CD4-positive, CD25-positive, alpha-beta regulatory T cell (primary cell): ENCODE measurements around the gene CAMTA1. TPM values are rescaled to one million over a fixed set of nuclear protein-coding genes. Genes with fewer than 3 reads are reported as not detected.
"Not testable (repeated sequence)": the region's sequence is repeated elsewhere in the genome, so short reads cannot be mapped to it uniquely, and the experiment has no call there.

ENCODE experiments used
- ATAC-seq, 2 donors: fragments of 150-1000 bp; cut with Tn5 transposase; one replicate each; pipeline ENCODE4 v1.10.0; 2021; ENCODE audit warnings: low read depth in 2 of 2, moderate number of reproducible peaks in 2 of 2, moderate library complexity in 1 of 2
- DNase-seq, 3 donors: peaks; one replicate each; pipeline versions ENCODE4 v3.0.0 to v3.0.0-alpha.2; 2012 to 2022; ENCODE audit warnings: mixed read lengths in 1 of 3
- H3K27ac ChIP-seq: one replicate; pipeline ENCODE4 v1.7.0; 2013; ENCODE audit warnings: mild to moderate bottlenecking, low read length; ENCODE audit not compliant: insufficient read depth, poor library complexity, severe bottlenecking
- H3K27me3 ChIP-seq: one replicate; pipeline ENCODE4 v1.7.0; 2013; ENCODE audit warnings: low read length; ENCODE audit not compliant: control insufficient read depth, insufficient read depth
- H3K36me3 ChIP-seq: one replicate; pipeline ENCODE4 v1.7.0; 2013; ENCODE audit warnings: mild to moderate bottlenecking, low read length, moderate library complexity; ENCODE audit not compliant: control insufficient read depth, insufficient read depth
- H3K4me1 ChIP-seq: 2 replicates; pipeline ENCODE4 v1.7.0; 2013; ENCODE audit warnings: mild to moderate bottlenecking, low read length; ENCODE audit not compliant: insufficient read depth, control insufficient read depth, poor library complexity, severe bottlenecking
- H3K4me3 ChIP-seq: one replicate; pipeline ENCODE4 v1.7.0; 2013; ENCODE audit warnings: low read depth, mild to moderate bottlenecking, low read length, moderate library complexity
- H3K9me3 ChIP-seq, 2 experiments: 1 replicate in 1 of 2; 2 replicates in 1 of 2; pipeline ENCODE4 v1.7.0; 2013; ENCODE audit warnings: low read length in 2 of 2, mild to moderate bottlenecking in 1 of 2, moderate library complexity in 1 of 2; ENCODE audit not compliant: control insufficient read depth in 2 of 2
- H3K27ac Mint-ChIP-seq, 3 donors: one replicate each; pipeline ENCODE4 v1.8.0; 2020 to 2022; ENCODE audit warnings: mild to moderate bottlenecking in 3 of 3, mixed read lengths in 3 of 3, moderate library complexity in 2 of 3
- H3K27me3 Mint-ChIP-seq: one replicate; pipeline ENCODE4 v1.8.0; 2022; ENCODE audit warnings: mild to moderate bottlenecking, mixed read lengths
- H3K36me3 Mint-ChIP-seq: one replicate; pipeline ENCODE4 v1.8.0; 2020; ENCODE audit warnings: mixed read lengths
- H3K4me1 Mint-ChIP-seq, 4 donors: one replicate each; pipeline ENCODE4 v1.8.0; 2020 to 2022; ENCODE audit warnings: mixed read lengths in 4 of 4, mild to moderate bottlenecking in 1 of 4
- H3K4me3 Mint-ChIP-seq, 4 donors: one replicate each; pipeline ENCODE4 v1.8.0; 2020 to 2022; ENCODE audit warnings: mild to moderate bottlenecking in 4 of 4, mixed read lengths in 4 of 4, moderate library complexity in 3 of 4
- H3K9me3 Mint-ChIP-seq, 7 donors: one replicate each; pipeline ENCODE4 v1.8.0; 2020 to 2022; ENCODE audit warnings: mixed read lengths in 7 of 7, mild to moderate bottlenecking in 3 of 7, moderate library complexity in 2 of 7
- polyA plus RNA-seq, 4 donors: library from polyadenylated mRNA; unstranded; fragments of 300-500 nt; fragmentation: Illumina TruSeq; gene quantifications; one replicate each; pipeline ENCODE4 v1.2.3, GENCODE V29; 2021
- total RNA-seq: library from RNA; stranded (reverse); gene quantifications from one replicate; pipeline ENCODE4 v1.2.3, GENCODE V29; 2022

CAMTA1 gene
- total and polyA plus RNA-seq, 5 donors from 2014 or later = 48.8 to 112 (median 80.0) TPM

GRCh38 chr1:7594002-7594713 lies 808.9 kb downstream of the CAMTA1 start:
- H3K4me1 Mint-ChIP-seq = no peaks in the 10 kb centered on the region
- peaks cover 0 to 3% (median 0%) of the 10 kb centered on the region in 7 donors for H3K9me3 Mint-ChIP-seq
- H3K4me3 Mint-ChIP-seq = no peak overlapping the region
- H3K36me3 ChIP-seq = no peaks in the 10 kb centered on the region
- DNase-seq = no peak
- no peaks in the 10 kb centered on the region for H3K36me3 Mint-ChIP-seq
- no peaks in the 10 kb centered on the region for H3K27me3 Mint-ChIP-seq
- H3K27me3 ChIP-seq = no peaks in the 10 kb centered on the region
- no peak for ATAC-seq
- H3K4me1 ChIP-seq = no peaks in the 10 kb centered on the region
- no peak overlapping the region for H3K4me3 ChIP-seq
- H3K27ac Mint-ChIP-seq = peak overlapping the region in 1 of 3 donors; percentile 0
- H3K27ac ChIP-seq = no peak overlapping the region
- no peaks in the 10 kb centered on the region for H3K9me3 ChIP-seq

- peak overlapping the region in 1 of 3 donors; percentile 0 for H3K27ac Mint-ChIP-seq
- Histone ChIP-seq H3K36me3 (no peaks in the 10 kb centered on the region), H3K9me3 (no peaks in the 10 kb centered on the region), H3K4me3 (no peak overlapping the region), H3K4me1 (no peaks in the 10 kb centered on the region), H3K27me3 (no peaks in the 10 kb centered on the region), H3K27ac (no peak overlapping the region)
- H3K4me3 Mint-ChIP-seq = no peak overlapping the region
- no peak for DNase-seq
- H3K9me3 Mint-ChIP-seq = peaks cover 0 to 6% (median 0%) of the 10 kb centered on the region in 7 donors
- no peak for ATAC-seq
- no peaks in the 10 kb centered on the region for H3K4me1 Mint-ChIP-seq
- no peaks in the 10 kb centered on the region for H3K36me3 Mint-ChIP-seq
- no peaks in the 10 kb centered on the region for H3K27me3 Mint-ChIP-seq
These were observed 809.6 kb downstream of the CAMTA1 start for GRCh38 chr1:7594714-7595295.

- Histone ChIP-seq H3K27ac (no peak overlapping the region), H3K4me1 (no peaks in the 10 kb centered on the region), H3K36me3 (no peaks in the 10 kb centered on the region), H3K27me3 (no peaks in the 10 kb centered on the region), H3K9me3 (no peaks in the 10 kb centered on the region), H3K4me3 (no peak overlapping the region)
- ATAC-seq (no peak), DNase-seq (no peak)
- Mint-ChIP-seq H3K4me1 (no peaks in the 10 kb centered on the region), H3K9me3 (peaks cover 0 to 6% (median 0%) of the 10 kb centered on the region in 7 donors), H3K27ac (no peak overlapping the region), H3K36me3 (no peaks in the 10 kb centered on the region), H3K27me3 (no peaks in the 10 kb centered on the region), H3K4me3 (no peak overlapping the region)
These were observed 810.1 kb downstream of the CAMTA1 start for GRCh38 chr1:7595336-7595735.

GRCh38 chr1:7596126-7596965 lies 811.1 kb downstream of the CAMTA1 start:
- Histone ChIP-seq H3K4me3 (no peak overlapping the region), H3K4me1 (no peaks in the 10 kb centered on the region), H3K27me3 (no peaks in the 10 kb centered on the region), H3K36me3 (no peaks in the 10 kb centered on the region), H3K9me3 (no peaks in the 10 kb centered on the region), H3K27ac (no peak overlapping the region)
- ATAC-seq = no peak
- Mint-ChIP-seq H3K9me3 (peaks cover 0 to 6% (median 0%) of the 10 kb centered on the region in 7 donors), H3K27ac (no peak overlapping the region), H3K36me3 (no peaks in the 10 kb centered on the region), H3K4me3 (no peak overlapping the region), H3K27me3 (no peaks in the 10 kb centered on the region), H3K4me1 (no peaks in the 10 kb centered on the region)
- DNase-seq = no peak

GRCh38 chr1:7598058-7598457 lies 812.8 kb downstream of the CAMTA1 start:
- DNase-seq, H3K9me3 Mint-ChIP-seq, H3K4me1 Mint-ChIP-seq, H3K27ac Mint-ChIP-seq, H3K4me3 Mint-ChIP-seq, H3K9me3 ChIP-seq, H3K27me3 ChIP-seq, H3K36me3 ChIP-seq, H3K4me1 ChIP-seq, H3K4me3 ChIP-seq, H3K27ac ChIP-seq, H3K36me3 Mint-ChIP-seq, ATAC-seq, H3K27me3 Mint-ChIP-seq: not testable (repeated sequence)

GRCh38 chr1:7604906-7605305 lies 819.7 kb downstream of the CAMTA1 start:
- not testable (repeated sequence) for H3K27me3 Mint-ChIP-seq, H3K9me3 Mint-ChIP-seq, H3K4me3 Mint-ChIP-seq, DNase-seq, H3K4me3 ChIP-seq, H3K27me3 ChIP-seq, H3K36me3 ChIP-seq, H3K4me1 Mint-ChIP-seq, H3K27ac Mint-ChIP-seq, H3K4me1 ChIP-seq, H3K27ac ChIP-seq, H3K9me3 ChIP-seq, ATAC-seq, H3K36me3 Mint-ChIP-seq

GRCh38 chr1:7606096-7606495 lies 820.8 kb downstream of the CAMTA1 start:
- Histone ChIP-seq H3K4me1 (no peaks in the 10 kb centered on the region), H3K4me3 (no peak overlapping the region), H3K27ac (no peak overlapping the region), H3K36me3 (no peaks in the 10 kb centered on the region), H3K27me3 (no peaks in the 10 kb centered on the region), H3K9me3 (no peaks in the 10 kb centered on the region)
- no peaks in the 10 kb centered on the region for H3K27me3 Mint-ChIP-seq
- DNase-seq (no peak), ATAC-seq (no peak)
- no peaks in the 10 kb centered on the region for H3K4me1 Mint-ChIP-seq
- H3K36me3 Mint-ChIP-seq = no peaks in the 10 kb centered on the region
- H3K4me3 Mint-ChIP-seq = no peak overlapping the region
- no peak overlapping the region for H3K27ac Mint-ChIP-seq
- peaks cover 0 to 1% (median 0%) of the 10 kb centered on the region in 7 donors for H3K9me3 Mint-ChIP-seq
